GM19238 (cell line): ENCODE measurements around the gene ZNF561.
A peak's percentile ranks its signal among the peaks of the same experiment; 100 is the strongest.
"Not testable (repeated sequence)": the region's sequence is repeated elsewhere in the genome, so short reads cannot be mapped to it uniquely, and the experiment has no call there.

Experiments used
- DNase-seq: peaks from one replicate; pipeline ENCODE4 v3.0.0; 2011; ENCODE audit warnings: low spot score; ENCODE audit not compliant: insufficient read length

Gene ZNF561

DNA sequence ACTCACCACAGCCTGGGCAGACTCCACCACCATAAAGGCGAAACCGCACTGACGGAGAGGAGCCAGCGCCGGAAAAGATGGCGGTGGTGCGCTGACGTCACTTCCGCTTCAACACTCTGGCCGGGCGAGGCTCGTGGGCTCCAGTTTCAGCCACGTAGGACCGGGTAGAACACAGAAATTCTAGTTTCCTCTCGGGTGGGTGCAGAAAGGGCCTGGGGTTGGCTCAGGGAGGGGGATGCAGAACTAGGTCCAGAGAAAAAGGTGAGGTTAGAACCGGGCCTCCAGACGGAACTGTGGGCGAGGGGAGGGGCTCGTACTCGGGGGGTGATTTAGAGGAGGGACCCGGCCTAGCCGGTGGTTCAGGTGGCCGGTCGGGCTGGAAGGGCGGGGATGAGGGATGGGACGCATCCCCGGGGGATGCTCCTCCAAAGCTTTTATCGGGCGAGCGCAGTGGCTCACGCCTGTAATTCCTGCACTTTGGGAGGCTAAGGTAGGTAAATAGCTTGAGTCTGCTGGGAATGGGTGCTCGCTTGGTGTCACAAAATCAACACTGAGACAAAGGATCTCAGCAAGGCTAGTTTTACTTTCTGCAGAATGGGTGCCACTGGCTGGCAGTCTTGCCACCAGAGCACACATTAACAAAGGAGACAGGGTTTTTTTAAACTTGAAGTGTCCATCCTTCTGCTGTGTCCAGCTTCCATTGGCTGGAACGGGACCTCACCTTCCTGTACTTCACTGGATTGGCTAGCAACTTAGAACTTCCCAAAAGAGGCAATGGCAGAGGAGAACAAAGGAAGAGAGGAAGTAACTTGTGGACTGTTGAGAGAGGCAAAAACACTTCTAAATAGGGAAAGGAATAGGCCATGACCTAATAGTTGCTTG, at the start of gene ZNF561:
Gene ZNF561, minus strand, starts transcription at position 77 of the 882 bp plus-strand sequence. CDS start 1,776 bp downstream, outside the sequence.
- DNase-seq: peak; percentile 65

DNA sequence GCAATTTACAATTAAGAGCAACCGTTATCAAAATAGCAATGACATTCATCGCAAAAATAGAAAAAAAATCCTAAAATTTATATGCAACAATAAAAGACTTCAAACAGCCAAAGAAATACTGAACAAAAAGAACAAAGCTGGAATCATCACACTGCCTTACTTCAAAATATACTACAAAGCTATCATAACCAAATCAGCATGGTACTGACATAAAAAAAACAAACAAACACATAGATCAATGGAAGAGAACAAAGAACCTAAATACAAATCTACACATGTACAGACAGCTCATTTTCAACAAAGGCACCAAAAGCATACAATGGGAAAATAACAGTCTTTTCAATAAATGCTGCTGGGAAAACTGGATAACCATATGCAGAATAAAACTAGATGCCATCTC, 47.5 kb upstream of the ZNF561 start:
- DNase-seq: no peak

DNA sequence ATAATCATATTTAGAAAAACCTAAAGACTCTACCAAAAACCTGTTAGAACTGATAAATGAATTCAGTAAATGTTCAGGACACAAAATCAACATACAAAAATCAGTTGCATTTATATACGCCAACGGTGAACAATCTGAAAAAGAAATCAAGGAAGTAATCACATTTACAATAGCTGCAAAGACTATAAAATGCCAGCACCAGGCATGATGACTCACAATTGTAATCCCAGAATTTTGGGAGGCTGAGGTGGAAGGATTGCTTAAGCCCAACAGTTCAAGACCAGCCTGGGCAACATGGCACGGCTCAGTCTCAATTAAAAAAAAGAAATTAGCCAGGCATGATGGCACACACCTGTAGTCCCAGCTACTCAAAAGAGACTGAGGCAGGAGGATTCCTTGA, 46.9 kb upstream of the ZNF561 start:
- no peak for DNase-seq

DNA sequence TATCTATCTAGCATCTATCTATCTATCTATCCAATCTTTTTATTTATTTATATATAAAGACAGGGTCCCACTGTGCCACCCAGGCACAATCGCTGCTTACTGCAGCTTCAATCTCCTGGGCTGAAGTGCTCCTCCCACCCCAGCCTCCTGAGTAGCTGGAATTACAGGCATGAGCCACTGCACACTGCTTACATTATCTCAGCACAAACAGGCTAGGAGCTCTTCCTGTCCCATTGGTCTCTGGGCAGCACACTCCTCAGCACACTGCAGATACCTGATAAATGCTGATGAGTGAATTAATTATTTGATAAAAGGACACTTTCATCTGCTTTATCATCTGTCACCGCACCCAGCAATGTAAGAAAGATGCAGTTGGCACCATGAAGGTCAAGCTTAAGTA, 37.7 kb upstream of the ZNF561 start:
- DNase-seq: no peak

DNA sequence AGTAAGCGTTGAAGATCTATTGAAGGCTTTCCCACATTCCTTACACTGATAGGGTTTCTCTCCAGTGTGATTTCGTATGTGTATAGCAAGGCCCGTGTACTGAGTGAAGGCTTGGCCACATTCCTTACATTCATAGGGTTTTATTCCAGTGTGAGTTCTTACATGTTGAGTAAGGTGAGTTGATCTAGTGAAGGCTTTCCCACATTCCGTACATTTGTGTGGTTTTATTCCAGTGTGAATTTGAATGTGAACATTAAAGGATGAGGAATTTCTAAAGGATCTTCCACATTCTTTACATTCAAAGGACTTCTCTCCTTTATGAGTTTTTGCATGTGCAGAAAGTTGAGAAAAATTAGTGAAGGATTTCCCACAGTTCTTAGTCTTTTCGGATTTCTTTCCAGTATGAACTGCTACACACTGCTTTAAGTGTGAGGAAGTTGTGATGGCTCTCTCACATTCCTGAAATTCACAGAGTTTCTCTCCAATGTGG, 32.1 kb upstream of the ZNF561 start:
- not testable (repeated sequence) for DNase-seq

DNA sequence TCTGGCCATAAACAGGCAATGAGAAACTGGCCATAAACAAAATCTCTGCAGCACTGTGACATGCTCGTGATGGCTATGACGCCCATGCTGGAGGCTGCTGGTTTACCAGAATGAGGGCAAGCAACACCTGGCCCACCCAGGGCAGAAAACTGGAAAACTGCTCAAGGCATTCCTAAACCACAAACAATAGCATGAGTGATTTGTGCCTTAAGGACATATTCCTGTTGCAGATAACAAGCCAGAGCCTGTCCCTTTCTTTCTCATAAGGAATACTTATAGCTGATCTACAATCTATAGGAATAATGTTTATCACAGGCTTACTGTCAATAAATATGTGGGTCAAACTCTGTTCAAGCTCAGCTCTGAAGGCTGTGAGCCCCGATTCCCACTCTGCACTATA, 30.4 kb upstream of the ZNF561 start:
- DNase-seq: not testable (repeated sequence)

DNA sequence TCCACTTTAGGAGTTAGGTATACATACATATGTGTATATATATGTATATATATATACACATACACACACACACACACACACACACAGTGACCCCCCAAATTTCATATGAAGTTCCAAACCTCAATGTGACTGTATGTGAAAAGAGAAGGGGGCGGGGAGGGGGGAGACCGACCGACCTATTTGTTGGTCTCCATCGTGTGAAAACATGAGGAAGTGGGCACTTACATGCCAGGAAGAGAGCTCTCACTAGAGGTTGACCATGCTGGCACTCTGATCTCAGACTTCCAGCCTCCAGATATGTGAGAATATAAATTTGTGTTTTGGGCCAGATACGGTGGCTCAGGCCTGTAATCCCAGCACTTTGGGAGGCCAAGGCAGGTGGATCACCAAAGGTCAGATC, 29.3 kb upstream of the ZNF561 start:
- DNase-seq: no peak

DNA sequence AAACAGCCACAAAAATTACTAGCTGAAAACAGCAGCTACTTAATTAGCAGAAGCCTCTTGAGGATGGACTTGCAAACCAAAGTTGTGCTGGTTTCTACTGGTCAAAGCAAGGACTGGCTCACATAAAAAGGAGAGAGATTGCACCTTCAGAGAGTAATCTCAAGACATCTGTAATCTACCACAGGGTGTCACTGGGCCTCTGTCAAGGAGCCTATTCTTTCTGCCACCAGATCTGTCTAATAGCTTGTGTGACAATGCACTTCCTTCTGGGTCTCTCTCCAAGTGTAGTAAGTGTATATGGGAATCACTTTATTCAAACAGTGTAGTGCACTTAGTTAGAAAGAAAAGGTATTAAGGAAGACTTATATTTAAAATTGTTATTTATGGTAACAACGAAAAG, 24.4 kb upstream of the ZNF561 start:
- no peak for DNase-seq

DNA sequence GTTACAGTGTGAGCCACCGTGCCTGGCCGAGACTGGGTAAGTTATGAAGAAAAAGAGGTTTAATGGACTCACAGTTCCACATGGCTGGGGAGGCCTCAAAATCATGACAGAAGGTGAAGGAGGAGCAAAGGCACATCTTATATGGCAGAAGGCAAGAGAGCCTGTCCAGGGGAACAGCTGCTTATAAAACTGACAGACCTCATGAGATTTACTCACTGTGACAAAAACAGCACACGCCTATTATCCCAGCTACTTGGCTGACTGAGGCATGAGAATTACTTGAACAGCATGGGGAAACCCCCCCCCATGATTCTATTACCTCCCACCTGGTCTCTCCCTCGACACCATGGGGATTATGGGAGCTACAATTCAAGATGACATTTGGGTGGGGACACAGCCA, 23.4 kb upstream of the ZNF561 start:
- DNase-seq: no peak

DNA sequence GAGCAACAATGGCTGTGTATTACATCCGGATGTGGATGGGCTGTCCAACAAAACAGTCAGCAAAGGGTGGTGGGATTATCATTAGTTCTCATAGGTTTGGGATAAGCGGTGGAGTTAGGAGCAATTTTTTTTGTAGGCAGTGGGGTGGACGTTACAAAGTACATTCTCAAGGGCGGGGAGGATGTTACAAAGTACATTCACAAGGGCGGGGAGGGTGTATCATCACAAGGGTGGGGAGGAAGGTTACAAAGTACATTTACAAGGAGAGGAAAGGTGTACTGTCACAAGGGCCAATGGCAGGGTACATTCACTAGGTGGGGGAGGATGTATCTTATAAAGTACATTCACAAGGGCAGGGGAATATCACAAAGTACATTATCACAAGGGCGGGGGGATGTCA, 20.8 kb upstream of the ZNF561 start:
- no peak for DNase-seq

DNA sequence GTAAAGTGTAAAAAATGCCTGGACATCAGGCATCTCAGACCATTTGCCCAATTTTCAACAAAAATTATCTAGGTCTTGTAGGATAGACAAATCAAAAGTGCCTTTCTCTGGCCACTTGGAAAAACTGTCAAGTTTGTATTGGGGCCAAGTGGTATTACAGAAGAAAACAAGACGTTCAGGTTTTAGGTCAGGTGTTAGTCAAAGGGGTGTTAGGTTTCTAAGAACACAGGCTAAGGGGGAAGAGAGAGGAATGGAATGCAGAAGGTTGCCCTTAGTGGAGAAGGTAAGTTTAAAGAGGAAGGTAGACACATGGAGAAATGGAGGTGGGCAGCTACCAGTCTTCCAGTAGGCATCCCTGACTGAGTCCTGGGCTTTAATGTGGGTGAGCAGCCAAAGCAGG, 19.9 kb upstream of the ZNF561 start:
- no peak for DNase-seq

DNA sequence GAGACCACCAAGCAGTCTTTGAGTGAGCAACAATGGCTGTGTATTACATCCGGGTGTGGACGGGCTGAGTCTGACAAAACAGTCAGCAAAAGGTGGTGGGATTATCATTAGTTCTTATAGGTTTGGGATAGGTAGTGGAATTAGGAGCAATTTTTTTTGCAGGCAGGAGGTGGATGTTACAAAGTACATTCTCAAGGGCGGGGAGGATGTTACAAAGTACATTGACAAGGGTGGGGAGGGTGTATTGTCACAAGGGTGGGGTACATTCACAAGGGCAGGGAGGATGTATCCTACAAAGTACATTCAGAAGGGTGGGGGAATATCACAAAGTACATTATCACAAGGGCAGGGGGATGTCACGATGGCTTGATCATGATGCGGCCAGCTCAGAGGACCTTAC, 15.0 kb upstream of the ZNF561 start:
- no peak for DNase-seq

DNA sequence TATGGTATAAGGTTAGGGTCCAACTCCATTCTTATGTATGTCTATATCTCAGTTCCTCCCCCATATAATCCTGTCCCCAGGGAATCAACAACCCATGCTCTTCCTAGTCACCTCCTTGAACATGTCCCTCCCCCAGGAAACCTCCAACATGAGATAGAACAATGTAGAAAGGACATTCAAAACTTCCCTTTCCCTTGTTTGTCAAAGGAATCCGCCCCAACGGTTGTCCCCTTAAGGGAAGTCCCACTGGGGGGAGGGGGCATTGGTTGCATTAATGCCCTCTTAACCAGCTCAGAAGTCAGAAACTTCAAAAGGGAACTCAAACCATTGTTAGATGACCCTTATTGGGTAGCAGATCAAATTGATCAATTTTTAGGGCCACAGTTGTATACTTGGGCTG, 6.8 kb upstream of the ZNF561 start:
- no peak for DNase-seq

DNA sequence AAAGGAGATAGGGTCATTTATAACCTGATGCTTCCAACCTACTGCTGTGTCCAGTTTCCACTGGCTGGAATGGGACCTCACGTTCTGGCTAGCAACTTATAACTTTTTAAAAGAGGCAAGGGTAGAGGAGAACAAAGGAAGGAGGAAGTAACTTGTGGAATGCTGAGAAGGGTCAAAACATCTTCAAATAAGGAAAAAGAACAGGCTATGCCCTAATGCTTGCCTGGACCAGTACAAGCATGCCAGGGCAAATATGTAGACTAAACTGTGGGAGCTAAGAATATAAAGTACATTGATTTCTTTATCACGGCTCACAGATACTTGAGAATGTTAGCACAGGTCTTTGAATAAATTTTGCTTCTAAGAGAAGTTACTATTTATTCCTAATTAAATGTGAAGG, 1.5 kb upstream of the ZNF561 start:
- DNase-seq: no peak

DNA sequence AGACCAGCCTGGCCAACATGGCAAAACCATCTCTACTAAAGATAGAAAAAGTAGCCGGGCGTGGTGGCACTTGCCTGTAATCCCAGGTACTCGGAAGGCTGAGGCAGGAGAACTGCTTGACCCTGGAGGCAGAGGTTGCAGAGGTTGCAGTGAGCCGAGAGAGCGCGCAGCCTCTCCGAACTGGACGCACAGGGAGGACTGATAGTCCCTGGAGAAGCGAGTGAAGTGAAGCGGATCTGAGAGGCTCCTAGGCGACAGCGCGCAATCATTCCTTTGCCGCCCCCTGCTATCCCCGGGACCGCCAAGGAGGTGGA, 233 bp downstream of the ZNF561 start:
- no peak for DNase-seq

DNA sequence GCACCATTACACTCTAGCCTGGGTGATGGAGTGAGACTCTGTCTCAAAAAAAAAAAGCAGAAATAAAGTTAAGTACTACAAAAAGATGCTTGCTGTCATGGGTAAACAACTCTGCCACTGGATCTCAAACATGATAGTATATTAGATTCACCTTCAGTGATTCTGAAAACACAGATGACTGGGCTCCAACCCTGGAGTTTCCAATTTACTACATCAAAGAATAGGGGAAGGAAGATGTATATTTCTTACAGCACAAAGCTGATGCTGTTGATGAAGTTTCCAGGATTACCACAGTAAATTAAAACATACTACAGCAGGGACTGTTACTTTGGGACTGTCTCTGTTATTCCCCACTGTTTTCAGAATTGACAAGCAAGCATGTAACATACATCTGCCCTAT, 5.2 kb downstream of the ZNF561 start:
- DNase-seq: no peak

DNA sequence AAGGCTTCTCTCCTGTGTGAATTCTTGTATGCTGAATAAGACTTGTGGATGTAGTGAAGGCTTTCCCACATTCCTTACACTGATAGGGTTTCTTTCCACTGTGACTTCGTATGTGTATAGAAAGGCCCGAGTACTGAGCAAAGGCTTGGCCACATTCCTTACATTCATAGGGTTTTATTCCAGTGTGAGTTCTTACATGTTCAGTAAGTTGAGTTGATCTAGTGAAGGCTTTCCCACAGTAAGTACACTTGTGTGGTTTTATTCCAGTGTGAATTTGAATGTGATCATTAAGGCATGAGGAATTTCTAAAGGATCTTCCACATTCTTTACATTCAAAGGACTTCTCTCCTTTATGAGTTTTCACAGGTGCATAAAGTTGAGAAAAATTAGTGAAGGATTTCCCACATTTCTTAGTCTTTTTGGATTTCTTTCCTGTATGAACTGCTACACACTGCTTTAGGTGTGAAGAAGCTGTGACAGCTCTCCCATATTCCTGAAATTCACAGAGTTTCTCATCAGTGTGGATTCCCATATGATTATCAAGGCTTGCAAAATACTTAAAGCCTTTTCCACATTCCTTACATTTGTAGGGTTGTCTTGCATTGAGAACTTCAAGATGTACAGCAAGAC, 10.4 kb downstream of the ZNF561 start:
- no peak for DNase-seq

DNA sequence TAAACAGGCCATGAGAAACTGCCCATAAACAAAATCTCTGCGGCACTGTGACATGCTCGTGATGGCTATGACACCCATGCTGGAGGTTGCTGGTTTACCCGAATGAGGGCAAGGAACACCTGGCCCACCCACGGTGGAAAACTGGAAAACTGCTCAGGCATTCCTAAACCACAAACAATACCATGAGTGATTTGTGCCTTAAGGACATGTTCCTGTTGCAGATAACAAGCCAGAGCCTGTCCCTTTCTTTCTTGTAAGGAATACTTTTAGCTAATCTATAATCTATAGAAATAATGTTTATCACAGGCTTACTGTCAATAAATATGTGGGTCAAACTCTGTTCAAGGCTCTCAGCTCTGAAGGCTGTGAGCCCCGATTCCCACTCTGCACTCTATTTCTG, 12.1 kb downstream of the ZNF561 start:
- DNase-seq: no peak

DNA sequence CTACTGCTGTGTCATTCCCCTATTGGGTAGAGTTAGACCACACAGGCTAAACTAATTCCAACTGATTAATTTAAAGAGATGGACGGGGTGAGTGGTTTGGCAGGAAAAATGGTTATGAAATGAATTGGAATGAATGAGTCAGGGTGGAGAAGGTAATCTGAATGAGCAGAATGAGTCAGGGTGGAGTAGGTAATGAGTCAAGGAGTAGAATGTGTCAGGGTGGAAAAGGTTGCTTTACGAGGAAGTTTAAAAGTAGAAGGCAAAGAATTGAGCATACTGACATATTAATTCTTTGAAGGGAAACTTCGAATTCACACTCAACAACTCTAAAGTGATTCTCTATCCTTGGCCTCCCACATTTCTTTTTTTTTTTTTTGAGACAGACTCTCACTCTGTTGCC, 24.0 kb downstream of the ZNF561 start:
- no peak for DNase-seq

DNA sequence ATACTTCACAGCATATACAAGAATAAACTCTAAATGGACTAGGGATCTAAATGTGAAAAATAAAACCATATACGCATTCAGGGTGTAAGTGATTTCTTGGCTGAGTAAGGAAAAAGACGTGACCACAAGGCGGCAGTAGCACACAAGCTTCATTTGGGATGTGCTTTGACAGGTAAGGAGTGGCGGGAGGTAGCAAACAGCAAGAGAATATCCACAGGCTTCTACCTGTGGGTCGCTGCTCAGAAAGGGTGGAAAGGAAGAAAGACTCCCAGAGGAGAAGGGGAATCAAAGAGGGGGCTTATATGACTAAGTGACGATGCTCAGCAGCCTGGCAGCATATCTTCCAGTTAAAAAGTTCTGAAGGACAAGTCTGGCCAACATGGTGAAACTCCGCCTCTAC, 34.3 kb downstream of the ZNF561 start:
- peak; percentile 4 for DNase-seq

DNA sequence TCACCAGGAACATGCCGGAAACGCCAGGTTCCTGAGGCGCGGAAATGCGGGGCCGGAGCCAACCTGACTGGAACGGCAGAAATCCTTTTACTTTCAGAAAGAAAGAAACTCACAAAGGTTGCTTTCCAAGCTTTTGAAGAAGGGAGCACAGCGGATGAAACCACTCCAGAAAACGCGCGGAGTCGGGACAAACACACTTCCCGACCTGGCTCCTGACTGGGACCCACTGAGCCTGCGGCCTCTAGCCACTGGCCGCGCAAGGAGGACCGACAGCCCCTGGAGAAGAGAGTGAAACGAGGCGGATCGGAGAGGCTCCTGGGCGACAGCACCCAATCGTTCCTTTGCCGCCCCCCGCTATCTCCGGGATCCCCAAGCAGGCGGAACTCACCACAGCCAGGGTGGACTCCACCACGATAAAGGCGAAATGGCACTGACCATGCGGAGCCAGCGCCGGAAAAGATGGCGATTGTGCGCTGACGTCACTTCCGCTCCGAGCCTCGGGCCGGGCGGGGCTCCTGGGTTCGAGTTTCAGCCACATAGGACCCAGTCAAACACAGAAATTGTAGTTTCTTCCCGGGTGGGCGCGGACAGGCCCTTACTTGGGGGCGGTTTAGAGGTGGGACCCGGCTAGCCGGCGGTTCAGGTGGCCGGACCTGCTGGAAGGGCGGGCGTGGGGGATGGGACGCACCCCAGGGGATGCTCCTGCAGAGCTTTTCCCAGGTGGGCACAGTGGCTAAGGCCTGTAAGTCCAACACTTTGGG, 36.8 kb downstream of the ZNF561 start, which contains the start of gene ZNF121:
Gene ZNF121, minus strand, starts transcription at position 432 of the 761 bp plus-strand sequence. CDS start 16,407 bp downstream, outside the sequence.
- peak; percentile 67 for DNase-seq
